HG02943 (cell line): Measurements from ENCODE around the gene MAPK10.
"Not testable (repeated sequence)": the region's sequence is repeated elsewhere in the genome, so short reads cannot be mapped to it uniquely, and the experiment has no call there.

Experiments used
- ATAC-seq: cut with Tn5 transposase; IDR thresholded peaks from one replicate; pipeline ENCODE4 v1.9.1; 2021; ENCODE audit warnings: mild to moderate bottlenecking, low read depth, moderate library complexity; ENCODE audit not compliant: unreplicated experiment

Gene MAPK10

DNA sequence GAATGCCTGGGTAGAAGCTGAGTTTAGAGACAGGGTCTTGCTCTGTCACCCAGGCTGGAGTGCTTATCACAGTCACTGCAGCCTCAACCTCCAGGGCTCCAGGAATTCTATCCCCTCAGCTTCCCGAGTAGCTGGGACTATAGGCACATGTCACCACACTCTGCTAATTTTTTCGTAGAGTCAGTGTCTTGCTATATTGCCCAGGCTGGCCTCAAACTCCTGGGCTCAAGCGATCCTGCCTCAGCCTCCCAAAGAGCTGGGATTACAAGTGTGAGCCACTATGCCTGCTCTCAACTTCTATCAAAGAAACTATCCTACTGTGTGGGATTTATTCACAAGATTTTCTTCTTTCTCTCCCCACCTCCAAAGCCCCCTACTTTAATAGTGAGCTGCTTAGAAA is 15.7 kb downstream of the MAPK10 start:
- no peak for ATAC-seq

DNA sequence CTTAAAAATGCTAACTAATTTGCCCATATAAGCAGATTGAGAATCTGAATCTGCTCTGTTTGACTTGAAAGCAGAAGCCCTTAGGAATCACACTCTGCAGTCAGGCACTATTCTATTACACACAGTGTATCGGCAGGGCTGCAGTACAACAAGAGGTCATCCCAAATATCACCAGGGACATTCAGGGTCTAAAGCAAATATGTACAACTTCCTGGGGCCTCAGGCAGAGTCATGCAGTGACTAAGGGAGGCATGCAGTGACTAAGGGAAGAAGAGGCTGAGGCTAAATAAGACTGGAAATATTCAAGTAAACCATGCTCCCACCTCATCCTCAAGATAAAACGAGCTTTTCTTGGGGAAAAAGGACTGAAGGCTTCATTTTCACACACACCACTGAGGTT is 20.9 kb downstream of the MAPK10 start:
- no peak for ATAC-seq

DNA sequence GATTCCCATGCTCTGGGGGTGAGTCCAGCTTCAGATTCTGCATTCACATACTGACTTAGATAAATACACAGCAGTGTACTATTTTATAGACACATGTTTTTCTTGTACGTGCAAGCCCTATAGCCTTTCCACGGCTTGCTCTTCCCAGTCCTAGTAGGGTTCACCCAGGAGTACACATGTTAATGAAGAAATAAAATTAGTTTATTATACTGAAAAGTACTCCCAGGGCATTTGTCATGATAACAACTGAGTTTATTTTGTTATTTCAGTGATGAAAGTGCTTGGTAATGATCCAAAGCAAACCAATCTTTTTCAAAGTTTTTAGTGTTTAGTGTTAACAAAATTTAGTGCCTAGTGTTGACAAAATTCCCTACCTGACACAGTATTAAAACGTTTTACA is 21.3 kb downstream of the MAPK10 start:
- no peak for ATAC-seq

DNA sequence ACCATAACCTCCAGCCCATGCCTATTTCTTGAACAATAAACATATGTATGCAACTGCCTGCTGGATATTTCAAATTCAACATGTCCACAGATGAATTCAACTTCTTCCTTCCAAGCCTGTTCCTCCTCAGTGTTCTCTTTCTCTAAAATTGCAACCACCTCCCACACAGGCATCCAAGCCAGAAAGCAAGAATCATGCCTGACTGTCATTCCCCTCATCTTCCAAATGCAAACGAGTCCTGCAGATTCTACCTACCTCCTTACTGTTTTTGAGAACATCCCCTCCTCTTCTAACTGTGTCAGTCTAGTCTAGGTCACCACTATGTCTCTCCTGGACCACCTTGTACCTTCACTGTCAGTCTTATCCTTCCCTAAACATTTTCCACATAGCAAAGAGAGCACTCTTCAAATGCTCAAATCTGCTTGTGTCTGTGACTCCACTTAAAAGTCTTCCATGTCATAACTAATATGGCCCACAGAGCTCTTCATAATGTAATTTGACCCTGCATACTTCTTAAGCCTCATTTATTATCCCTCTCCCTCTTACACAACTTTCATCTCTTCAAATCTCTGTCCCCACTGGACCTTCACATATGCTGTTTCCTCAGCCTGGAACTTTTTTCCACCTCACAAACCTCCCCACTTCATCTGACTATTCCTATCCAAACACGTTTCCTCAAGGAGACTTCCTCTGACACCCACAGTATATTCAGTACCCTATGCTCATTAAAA is 25.7 kb downstream of the MAPK10 start:
- ATAC-seq: no peak

DNA sequence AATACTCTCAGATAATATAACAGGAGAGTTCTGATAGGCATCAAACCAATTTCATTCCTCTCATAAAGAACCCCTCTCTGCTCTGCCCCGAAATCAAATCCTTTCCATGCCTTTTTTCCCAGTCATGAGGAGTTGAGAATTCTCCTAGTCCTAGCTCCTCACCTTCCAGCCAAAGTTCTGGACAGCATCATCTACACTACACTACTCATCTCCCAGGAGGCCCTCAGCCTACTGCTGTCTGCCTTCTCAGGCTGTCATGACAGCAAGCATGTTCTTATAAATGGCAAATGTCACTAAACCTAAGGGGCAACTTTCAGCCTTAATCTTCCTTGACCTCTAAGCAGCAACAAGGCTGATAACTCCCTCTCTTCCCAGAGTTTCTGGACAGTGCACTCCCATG is 26.6 kb downstream of the MAPK10 start:
- ATAC-seq: no peak

DNA sequence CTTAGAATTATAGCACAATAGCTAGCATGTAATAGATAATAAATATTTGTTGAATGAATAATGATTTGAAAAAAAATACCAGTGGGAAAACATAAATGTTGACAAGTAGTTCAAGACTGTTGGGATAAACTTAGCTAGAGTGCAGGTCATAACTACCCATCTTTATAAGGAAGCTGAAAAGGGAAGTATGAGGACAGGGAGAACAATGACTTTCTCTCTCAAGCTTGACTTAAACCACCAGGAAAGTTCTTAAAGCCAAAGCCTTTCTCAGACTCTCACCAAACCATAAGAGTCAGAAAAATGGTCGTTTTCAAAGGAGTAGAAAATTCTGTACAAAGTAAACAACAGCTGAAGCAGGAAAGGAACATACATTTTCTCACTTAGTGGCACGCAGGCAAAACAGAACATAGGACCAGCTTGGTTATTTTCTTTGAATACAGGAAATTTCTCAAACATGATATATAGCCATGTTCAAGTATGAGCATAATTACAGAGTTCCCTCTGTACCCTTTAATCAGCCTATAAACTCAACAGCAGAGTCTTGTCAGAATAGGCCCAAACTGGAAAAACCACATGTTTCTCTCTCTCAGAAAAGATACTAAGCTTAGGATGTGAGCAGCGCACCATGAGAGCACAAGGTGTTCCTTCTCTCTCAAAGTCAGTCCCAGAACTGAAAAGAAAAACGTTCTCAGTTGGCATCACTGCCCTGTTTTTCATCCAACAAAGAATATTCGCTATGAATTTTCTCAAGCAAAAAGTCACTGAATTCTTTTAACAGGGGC is 28.7 kb downstream of the MAPK10 start:
- no peak for ATAC-seq

DNA sequence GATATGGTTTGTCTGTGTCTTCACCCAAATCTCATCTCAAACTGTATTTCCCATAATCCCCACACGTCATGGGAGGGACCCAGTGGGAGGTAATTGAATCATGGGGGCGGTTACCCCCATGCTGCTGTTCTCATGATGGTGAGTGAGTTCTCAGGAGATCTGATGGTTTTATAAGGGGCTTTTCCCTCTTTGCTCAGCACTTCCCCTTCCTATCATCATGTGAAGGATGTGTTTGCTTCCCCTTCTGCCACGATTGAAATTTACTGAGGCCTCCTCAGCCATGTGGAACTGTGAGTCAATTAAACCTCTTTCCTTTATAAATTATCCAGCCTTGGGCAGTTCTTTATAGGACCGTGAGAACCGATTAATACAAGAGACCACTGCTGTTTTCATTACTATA is 29.4 kb downstream of the MAPK10 start:
- not testable (repeated sequence) for ATAC-seq

DNA sequence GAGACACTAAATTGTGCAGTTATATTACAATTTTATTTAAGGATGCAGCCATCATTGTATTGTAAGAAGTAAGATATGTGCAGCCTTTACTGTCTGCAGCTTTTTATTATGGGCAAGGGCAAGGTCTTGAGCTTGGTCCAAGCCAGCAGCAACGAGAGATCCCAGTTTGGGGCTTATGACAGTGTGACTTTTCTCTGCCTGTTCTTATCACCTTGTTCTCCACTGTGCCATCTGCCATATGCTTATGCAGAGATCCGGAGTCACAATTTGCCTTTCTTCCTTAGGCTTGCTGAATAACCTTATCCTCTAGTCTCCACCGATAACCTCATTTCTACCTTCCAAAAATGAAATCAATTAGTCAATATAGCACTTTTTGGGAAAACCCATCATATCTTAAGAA is 30.4 kb downstream of the MAPK10 start:
- ATAC-seq: no peak

DNA sequence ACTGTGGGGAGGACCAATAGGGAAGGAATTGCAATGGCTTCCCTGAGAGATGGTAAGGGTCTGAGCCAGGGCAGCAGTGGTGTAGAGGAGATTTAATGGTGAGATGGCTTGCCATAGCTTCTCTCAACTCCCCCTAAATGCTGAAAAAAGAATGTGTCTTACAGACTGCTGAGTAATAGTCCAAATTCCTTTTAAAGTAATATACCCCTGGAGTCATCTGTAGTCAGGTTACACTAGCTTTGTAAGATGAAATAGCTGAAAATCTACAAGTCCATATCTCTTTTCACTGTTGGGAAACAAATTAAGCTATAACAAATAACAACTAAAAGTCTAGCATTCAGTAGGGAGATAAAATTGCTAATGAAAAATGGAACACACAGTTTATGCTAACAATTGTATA is 33.5 kb downstream of the MAPK10 start:
- no peak for ATAC-seq

DNA sequence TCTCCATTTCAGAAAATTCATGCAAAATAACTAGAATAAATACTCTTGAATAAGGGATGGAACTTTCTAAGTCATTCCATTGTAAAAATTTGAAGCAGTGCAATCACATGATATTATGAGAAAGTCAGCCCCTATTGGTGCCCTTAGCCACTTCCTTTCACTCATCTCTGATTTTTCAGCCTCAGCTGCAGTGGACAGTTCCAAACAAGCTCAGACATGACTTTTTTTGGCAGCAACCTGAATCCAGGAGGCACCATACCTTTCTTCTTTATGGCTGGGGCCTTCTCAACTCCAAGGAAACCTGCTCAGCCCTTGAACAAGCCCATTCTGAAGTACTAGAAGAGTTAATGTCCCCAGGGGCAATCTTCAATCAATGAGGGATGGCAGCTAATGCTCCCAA is 40.5 kb downstream of the MAPK10 start:
- ATAC-seq: no peak

DNA sequence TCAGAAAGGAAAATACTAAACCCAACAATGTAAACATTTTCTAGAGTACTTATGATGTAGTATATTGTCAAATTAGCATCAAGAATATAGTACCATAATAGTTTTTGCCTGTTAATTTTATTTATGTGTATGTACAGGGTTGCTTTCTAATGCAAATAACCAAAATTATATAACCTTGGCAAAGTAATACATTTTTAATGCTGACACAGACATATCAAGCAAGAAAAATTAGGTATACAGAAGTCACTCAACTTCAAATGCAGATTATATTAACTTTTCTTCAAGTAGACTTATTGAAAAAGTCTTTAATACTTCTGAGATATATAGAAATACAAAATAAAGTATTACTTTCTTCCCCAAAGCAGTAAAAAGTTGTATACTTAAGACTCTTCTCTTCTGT is 44.3 kb downstream of the MAPK10 start:
- no peak for ATAC-seq

DNA sequence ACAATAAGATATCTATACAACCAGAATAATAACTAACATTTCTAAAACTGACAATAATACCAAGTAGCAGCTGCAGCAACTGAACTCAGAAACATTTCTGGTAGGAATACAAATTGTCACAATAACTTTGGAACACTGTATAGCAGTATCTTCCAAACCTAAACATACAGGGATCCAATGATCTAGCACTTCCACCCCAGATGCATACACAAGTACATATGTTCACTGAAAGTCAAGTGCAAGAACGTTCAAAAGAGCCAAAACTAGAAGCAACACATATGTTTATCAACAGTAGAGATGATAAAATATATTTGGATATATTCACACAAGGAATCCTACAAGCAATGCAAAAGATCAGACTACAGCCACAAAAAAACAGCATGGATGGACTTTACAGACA is 46.2 kb downstream of the MAPK10 start:
- ATAC-seq: no peak

DNA sequence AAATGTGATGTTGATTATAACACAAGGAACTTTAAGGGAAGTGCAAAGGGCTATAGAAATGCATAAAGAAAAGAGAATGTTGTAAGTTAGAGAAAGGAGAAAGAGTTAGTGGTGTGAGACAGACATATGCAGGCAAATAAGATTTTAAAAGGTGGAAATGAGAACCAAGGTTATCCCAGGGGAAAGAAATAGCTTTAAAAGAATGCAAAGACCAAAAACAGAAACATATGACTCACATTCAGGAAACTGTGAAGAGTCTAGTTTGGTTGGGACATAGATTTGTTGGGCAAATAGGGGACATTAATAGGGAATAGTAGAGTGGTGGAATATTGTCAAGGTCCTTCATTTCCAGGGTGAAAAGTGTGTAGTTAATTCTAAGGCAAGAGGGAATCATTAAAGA is 52.4 kb downstream of the MAPK10 start:
- ATAC-seq: no peak

DNA sequence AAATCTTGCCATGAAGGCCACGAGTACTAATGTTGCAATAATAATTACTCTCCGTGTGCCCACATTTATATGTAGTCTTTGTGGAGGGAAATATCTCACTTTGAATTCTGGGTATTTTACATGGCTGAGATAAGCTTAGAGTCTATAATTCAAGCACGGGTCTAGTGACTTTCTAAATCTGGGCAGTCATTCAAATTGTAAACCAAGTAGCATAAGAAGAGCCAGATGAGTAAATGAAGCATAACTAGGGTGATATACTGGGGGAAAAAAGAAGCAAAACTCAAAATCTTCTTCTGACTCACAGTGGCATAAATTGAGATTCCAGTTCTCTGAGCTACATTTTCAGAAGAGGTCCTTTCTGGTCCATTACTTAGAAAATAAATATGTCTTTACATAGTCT is 53.0 kb downstream of the MAPK10 start:
- no peak for ATAC-seq

DNA sequence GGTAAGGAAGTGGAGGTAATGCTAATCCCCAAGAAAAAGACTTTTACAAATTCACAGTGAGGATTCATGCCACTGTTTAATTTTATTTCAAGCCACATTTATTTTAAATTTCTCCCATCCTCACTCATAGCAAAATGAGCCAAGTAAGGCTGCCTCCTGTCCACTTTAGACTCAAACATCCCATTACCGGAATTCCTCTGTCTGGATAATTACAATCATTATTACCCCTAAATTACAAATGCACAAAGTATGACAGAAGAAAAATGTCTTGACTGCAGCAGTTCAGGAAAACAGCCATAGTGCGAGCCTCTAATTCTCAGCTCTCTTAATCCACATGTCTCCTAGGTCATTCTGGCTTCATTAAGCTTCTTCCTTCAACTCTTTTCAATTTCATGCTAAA is 57.0 kb downstream of the MAPK10 start:
- no peak for ATAC-seq

DNA sequence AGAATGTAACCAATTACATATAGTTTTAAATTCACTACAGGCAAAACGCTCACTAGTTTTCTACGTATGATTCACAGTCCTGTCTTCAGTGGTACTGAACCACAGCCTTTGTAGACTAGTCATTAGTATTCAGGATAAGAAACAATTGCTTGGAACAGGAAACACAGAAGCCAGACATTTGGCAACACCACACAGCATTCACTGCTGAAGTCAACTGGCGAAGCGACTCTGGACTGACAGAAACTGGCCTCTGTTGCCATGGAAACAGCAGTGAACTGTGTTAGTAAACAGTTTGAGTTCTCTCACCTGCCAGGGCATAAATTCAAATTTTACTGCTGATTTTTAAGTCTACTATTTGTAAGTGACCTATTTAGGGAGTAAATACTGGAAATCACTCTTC is 57.6 kb downstream of the MAPK10 start:
- no peak for ATAC-seq

DNA sequence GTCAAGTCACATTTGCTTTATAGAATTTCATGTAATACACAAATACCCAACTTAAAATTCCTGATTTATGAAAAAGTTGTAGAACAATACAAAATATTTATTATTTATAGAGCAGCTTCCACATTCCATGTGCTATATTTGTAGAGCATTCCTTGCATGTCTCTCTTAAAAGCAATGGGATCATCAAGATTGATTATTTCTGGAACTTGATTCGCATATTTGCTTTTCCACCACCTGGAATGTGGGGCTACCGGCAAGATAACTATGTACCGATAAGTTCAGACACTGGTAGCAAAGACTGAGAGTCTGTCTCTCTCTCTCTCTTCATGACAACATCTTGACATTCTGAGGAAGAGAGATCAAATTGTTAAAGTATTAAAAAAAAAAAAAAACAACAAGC is 59.3 kb downstream of the MAPK10 start:
- ATAC-seq: no peak

DNA sequence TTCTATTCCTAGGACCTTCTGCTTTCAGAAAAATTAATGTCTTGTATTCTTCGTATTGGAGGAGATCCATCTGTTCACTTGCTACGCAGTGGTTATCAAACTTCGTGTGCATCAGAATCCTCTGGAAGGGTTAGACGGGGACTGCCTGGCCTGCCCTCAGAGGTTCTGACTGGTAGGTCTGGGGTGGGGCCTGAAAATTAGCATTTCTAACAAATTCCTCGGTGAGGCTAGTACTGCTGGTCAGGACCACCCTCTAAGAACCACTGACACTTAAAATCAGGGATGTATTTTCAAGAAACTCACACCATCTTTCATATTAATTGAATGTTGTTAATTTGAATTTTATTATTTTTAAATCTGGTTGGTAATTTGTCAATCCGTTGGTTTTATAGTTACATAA is 63.0 kb downstream of the MAPK10 start:
- no peak for ATAC-seq

DNA sequence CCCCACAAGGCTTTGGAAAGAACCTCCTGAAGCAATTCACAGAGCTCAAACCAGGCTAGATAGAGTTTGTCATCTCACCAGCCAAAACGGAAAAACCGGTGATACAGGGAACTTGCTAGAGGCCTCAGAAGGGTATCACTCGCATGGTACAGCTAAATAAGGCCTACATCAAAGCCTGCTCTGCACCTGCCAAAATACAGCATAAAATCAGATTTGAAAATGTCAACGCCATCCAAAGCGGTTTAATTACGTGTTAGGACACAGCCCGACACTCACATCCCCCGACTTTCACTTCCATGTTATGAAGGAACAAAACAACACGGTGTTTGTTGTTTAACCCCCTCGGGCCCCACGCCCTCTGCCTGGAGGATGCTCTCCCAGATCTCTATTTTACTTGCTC is 65.0 kb downstream of the MAPK10 start:
- ATAC-seq: no peak

DNA sequence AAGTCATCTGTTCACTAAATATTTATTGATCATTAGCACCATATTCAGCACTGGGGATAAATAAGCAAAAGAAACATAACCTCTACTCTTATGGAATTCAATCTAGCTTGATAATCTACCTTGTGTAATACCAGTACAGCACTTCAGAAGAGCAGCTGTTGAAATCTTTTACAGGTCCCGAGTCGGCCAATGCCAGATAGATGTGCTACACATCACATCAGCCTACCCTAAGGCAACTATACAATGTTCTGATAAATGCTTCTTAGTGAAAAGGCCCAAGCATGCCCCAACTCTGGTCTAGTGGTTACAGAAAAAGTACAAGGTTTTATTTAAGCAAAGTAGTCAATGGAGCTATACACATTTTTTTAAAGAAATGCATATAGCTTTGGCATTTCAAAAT is 68.7 kb downstream of the MAPK10 start:
- no peak for ATAC-seq

DNA sequence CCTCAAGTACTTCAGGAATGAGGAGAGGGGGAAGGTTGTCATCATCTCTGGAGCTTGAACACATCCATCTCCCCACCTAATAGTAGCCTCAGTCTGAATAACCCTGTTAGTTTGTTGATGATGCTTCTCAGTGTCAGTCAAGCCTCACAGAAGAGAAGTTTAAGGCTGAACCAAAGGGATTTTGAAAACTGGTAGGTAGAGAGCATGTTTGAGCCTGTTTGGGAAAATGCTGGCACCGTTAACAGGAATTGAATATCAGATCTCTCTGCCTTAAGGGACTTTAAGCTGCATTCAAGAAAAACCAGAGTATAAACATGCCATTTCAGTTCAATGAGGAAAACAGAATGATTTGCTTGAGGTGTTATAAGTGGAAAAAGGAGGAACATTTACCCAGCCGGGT is 73.1 kb downstream of the MAPK10 start:
- ATAC-seq: no peak

DNA sequence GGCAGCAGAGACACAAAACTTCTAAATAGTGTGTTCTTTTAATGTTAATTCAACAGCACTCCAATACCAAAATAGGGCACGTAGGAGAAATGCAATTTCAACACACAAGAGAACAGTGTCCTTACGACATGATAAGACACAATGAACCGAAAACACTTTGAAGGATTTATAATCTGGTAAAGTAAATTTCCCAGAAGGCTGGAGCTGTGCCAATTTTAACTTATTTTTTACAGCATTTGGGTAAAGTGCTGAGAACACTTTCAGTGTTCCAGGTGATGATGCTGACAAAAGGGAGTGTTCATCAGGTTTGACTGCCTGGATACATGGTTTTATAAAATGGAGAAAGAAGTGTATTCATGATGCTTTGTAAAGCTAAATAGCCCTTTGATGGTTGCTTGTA is 76.5 kb downstream of the MAPK10 start:
- ATAC-seq: no peak
